ENCODE data around the gene STK32C.

Gene STK32C

DNA sequence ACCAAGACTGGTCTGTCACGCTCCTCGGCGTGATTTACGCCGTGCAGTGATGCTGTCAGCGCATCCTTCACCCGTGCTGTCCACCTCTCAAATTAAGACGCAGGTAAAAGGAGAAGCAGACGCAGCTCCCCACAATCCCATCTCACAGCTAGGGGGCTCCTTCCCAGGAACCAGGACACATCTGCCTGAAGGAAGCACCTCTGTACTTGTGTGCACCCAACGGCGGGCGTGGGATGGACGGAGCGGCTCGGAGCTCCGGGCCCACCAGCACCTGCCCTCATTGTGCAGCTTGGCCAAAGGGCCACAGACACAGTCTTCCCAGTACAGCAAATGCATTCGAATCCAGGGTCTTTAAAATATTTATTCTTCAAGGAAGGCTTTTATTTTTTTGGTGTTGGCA, 55.3 kb downstream of the STK32C start:
- no peaks in the 10 kb centered on the region for H3K27me3 ChIP-seq (ENCODE audit: insufficient read depth, poor library complexity, severe bottlenecking)
- DNase-seq (ENCODE audit: low read depth in 1 of 2, low spot score in 1 of 2): no peak
- TF ChIP-seq GABPA (IDR thresholded peaks at IDR 0.05; ENCODE audit: low read depth): no peak
- TF ChIP-seq, protein P1, sequence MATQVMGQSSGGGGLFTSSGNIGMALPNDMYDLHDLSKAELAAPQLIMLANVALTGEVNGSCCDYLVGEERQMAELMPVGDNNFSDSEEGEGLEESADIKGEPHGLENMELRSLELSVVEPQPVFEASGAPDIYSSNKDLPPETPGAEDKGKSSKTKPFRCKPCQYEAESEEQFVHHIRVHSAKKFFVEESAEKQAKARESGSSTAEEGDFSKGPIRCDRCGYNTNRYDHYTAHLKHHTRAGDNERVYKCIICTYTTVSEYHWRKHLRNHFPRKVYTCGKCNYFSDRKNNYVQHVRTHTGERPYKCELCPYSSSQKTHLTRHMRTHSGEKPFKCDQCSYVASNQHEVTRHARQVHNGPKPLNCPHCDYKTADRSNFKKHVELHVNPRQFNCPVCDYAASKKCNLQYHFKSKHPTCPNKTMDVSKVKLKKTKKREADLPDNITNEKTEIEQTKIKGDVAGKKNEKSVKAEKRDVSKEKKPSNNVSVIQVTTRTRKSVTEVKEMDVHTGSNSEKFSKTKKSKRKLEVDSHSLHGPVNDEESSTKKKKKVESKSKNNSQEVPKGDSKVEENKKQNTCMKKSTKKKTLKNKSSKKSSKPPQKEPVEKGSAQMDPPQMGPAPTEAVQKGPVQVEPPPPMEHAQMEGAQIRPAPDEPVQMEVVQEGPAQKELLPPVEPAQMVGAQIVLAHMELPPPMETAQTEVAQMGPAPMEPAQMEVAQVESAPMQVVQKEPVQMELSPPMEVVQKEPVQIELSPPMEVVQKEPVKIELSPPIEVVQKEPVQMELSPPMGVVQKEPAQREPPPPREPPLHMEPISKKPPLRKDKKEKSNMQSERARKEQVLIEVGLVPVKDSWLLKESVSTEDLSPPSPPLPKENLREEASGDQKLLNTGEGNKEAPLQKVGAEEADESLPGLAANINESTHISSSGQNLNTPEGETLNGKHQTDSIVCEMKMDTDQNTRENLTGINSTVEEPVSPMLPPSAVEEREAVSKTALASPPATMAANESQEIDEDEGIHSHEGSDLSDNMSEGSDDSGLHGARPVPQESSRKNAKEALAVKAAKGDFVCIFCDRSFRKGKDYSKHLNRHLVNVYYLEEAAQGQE (IDR thresholded peaks at IDR 0.05; ENCODE audit: insufficient replicate concordance, low read depth): no peak
- TF ChIP-seq, protein P2, sequence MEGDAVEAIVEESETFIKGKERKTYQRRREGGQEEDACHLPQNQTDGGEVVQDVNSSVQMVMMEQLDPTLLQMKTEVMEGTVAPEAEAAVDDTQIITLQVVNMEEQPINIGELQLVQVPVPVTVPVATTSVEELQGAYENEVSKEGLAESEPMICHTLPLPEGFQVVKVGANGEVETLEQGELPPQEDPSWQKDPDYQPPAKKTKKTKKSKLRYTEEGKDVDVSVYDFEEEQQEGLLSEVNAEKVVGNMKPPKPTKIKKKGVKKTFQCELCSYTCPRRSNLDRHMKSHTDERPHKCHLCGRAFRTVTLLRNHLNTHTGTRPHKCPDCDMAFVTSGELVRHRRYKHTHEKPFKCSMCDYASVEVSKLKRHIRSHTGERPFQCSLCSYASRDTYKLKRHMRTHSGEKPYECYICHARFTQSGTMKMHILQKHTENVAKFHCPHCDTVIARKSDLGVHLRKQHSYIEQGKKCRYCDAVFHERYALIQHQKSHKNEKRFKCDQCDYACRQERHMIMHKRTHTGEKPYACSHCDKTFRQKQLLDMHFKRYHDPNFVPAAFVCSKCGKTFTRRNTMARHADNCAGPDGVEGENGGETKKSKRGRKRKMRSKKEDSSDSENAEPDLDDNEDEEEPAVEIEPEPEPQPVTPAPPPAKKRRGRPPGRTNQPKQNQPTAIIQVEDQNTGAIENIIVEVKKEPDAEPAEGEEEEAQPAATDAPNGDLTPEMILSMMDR (IDR thresholded peaks at IDR 0.05; ENCODE audit: insufficient read depth, low read length): no peak
- no peak overlapping the region for H3K4me3 ChIP-seq (replicated peaks; ENCODE audit: insufficient read depth, low read length)
- no peak overlapping the region for H3K27ac ChIP-seq (replicated peaks)

DNA sequence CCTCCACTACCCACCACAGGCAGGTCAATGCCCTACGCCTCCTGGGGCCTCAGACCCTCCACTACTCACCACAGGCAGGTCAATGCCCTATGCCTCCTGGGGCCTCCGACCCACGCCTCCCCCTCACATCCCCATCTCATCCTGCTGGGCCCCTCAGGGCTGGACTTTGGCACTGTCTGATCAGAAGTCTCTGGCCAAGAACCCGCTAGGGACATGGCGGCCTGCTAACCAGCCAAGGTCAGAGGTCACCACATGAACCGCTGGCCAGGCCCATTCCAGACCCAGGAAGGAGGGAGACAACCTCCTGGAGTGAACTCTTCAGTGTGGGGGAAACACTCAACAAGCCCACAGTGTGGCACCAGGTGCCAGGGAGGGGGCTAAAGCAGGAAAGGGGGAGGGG, 55.8 kb downstream of the STK32C start:
- Histone ChIP-seq H3K27me3 (ENCODE audit: insufficient read depth, poor library complexity, severe bottlenecking) (no peaks in the 10 kb centered on the region), H3K27ac (replicated peaks) (no peak overlapping the region), H3K4me3 (replicated peaks; ENCODE audit: insufficient read depth, low read length) (no peak overlapping the region)
- TF ChIP-seq, protein P2 (IDR thresholded peaks at IDR 0.05; ENCODE audit: insufficient read depth, low read length): no peak
- TF ChIP-seq SPI1 (IDR thresholded peaks at IDR 0.05; ENCODE audit: borderline replicate concordance, low read depth): no peak
- TF ChIP-seq, protein P1 (IDR thresholded peaks at IDR 0.05; ENCODE audit: insufficient replicate concordance, low read depth): no peak
- no peak for TF ChIP-seq GABPA (IDR thresholded peaks at IDR 0.05; ENCODE audit: low read depth)
- TF ChIP-seq POLR2AphosphoS5 (IDR thresholded peaks at IDR 0.05; ENCODE audit: low read depth): no peak
- DNase-seq (ENCODE audit: low read depth in 1 of 2, low spot score in 1 of 2): no peak

DNA sequence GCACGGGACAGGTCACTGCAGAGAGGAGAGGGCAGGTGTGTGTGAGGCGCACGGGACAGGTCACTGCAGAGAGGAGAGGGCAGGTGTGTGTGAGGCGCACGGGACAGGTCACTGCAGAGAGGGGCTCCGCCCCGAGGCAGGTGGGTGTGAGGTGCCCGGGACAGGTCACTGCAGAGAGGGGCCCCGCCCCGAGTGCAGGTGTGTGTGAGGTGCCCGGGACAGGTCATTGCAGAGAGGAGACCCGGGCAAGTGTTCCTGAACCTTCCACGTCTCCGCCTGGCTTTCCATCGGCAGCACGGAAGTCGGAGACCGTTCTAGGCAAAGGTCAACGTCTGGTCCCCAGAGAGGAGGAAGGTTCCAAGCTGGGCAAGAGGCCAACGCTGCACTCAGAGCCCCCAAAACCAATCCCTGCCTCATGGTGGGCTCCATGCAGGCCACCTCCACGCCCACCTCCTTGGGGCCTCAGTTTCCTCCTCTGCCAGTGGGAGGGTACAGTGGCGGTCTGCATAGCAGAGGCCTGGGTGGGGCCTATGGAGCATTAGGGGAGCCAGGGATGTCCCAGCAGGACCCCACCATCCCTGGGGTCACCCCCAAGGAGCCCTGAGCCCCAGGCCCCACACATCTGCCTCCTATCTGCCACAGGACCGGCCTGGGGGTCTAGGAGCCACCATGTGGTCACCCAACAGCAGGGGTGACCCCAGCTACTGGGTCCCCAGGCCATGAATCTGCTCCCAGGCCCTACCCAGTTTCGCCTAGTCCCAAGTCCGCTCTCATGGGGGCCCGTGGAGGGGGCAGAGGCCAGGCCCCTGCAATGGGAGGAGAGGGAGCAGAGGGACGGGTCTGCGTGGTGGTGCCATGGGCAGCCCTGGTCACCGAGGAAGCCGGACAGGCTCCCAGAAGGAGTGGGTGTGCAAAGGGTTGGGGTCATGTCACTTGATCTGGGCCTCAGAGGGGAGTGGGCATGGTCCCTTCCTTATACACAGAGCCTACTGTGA, 57.0 kb downstream of the STK32C start:
- Histone ChIP-seq H3K27me3 (ENCODE audit: insufficient read depth, poor library complexity, severe bottlenecking) (no peaks in the 10 kb centered on the region), H3K4me3 (replicated peaks; ENCODE audit: insufficient read depth, low read length) (no peak overlapping the region), H3K27ac (replicated peaks) (no peak overlapping the region)
- DNase-seq (ENCODE audit: low read depth in 1 of 2, low spot score in 1 of 2): no peak
- TF ChIP-seq SPI1 (IDR thresholded peaks at IDR 0.05; ENCODE audit: borderline replicate concordance, low read depth): no peak
- TF ChIP-seq, protein P1 (IDR thresholded peaks at IDR 0.05; ENCODE audit: insufficient replicate concordance, low read depth): no peak
- TF ChIP-seq POLR2AphosphoS5 (IDR thresholded peaks at IDR 0.05; ENCODE audit: low read depth): no peak
